HEK293 (cell line): ENCODE data around the gene AOC3.

Source experiments
- CTCF ChIA-PET: fragments of 350-600 bp; formaldehyde crosslinking; extraction: SDS; loops from one replicate; lab custom pipeline; 2021; ENCODE audit warnings: antibody characterized with exemption; lab: Yijun Ruan, JAX
- POLR2A ChIA-PET: fragments of 300-600 bp; formaldehyde crosslinking; extraction: SDS; loops from one replicate; lab custom pipeline; 2020; ENCODE audit warnings: antibody characterized with exemption, inconsistent platforms; lab: Yijun Ruan, JAX
- H3K27ac ChIP-seq: fragments of 200-500 bp; sonication (Bioruptor generic); 2 replicates; pipeline ENCODE4 v1.5.1; 2014; ENCODE audit warnings: low read depth, low read length, control low read depth, inconsistent platforms; ENCODE audit errors: extremely low read depth
- H3K36me3 ChIP-seq, 2 experiments: fragments of 200-500 bp in 1 of 2; sonication (Bioruptor generic) in 1 of 2; 1 replicate in 1 of 2; 2 replicates in 1 of 2; pipeline ENCODE4 v1.5.1; 2014 to 2017; ENCODE audit warnings: inconsistent platforms in 2 of 2, low read length in 2 of 2; ENCODE audit not compliant: control insufficient read depth in 2 of 2, insufficient read depth in 1 of 2
- H3K4me1 ChIP-seq: fragments of 200-500 bp; sonication (Bioruptor generic); 2 replicates; pipeline ENCODE4 v1.5.1; 2014; ENCODE audit warnings: mild to moderate bottlenecking, low read length, inconsistent platforms; ENCODE audit not compliant: control insufficient read depth, insufficient read depth
- H3K4me3 ChIP-seq: 2 replicates; pipeline ENCODE4 v1.5.1; 2011; ENCODE audit warnings: low read depth, mild to moderate bottlenecking, control low read depth, low read length, moderate library complexity
- H3K9me3 ChIP-seq: fragments of 200-500 bp; sonication (Bioruptor generic); 2 replicates; pipeline ENCODE4 v1.5.1; 2014; ENCODE audit warnings: low read depth, low read length, inconsistent platforms; ENCODE audit not compliant: control insufficient read depth, insufficient read depth
- CTCF ChIP-seq: fragments of 450-650 bp; formaldehyde crosslinking; IDR thresholded peaks from 2 replicates; pipeline ENCODE4 v1.5.1; 2016; ENCODE audit warnings: missing biosample characterization, missing genetic modification characterization
- GLI4 ChIP-seq: fragments of 450-650 bp; formaldehyde crosslinking; IDR thresholded peaks from 2 replicates; pipeline ENCODE4 v1.5.1; 2016; ENCODE audit warnings: missing biosample characterization, missing genetic modification characterization
- MEIS1 ChIP-seq: sonication (generic); formaldehyde crosslinking; IDR thresholded peaks from 2 replicates; pipeline ENCODE4 v1.8.1; 2022; ENCODE audit warnings: missing genetic modification reagents, mild to moderate bottlenecking, borderline replicate concordance
- SCRT2 ChIP-seq: fragments of 450-650 bp; formaldehyde crosslinking; IDR thresholded peaks from 2 replicates; pipeline ENCODE4 v1.5.1; 2016; ENCODE audit warnings: missing biosample characterization, missing genetic modification characterization
- YY1 ChIP-seq: fragments of 450-650 bp; formaldehyde crosslinking; IDR thresholded peaks from 2 replicates; pipeline ENCODE4 v1.5.1; 2018; ENCODE audit warnings: missing biosample characterization, missing genetic modification characterization
- ZNF10 ChIP-seq: fragments of 450-650 bp; formaldehyde crosslinking; IDR thresholded peaks from 2 replicates; pipeline ENCODE4 v1.5.1; 2017; ENCODE audit warnings: missing biosample characterization, missing genetic modification characterization
- ZNF175 ChIP-seq: fragments of 450-650 bp; formaldehyde crosslinking; IDR thresholded peaks from 2 replicates; pipeline ENCODE4 v1.5.1; 2016; ENCODE audit warnings: missing biosample characterization, missing genetic modification characterization
- ZNF221 ChIP-seq: fragments of 450-650 bp; formaldehyde crosslinking; IDR thresholded peaks from 2 replicates; pipeline ENCODE4 v1.5.1; 2017; ENCODE audit warnings: missing biosample characterization, missing genetic modification characterization, borderline replicate concordance
- ZNF223 ChIP-seq: fragments of 450-650 bp; formaldehyde crosslinking; IDR thresholded peaks from 2 replicates; pipeline ENCODE4 v1.5.1; 2016; ENCODE audit warnings: missing biosample characterization, missing genetic modification characterization
- ZNF280D ChIP-seq: fragments of 450-650 bp; formaldehyde crosslinking; IDR thresholded peaks from 2 replicates; pipeline ENCODE4 v1.5.1; 2016; ENCODE audit warnings: missing biosample characterization, missing genetic modification characterization
- ZNF362 ChIP-seq: fragments of 450-650 bp; formaldehyde crosslinking; IDR thresholded peaks from 2 replicates; pipeline ENCODE4 v1.5.1; 2016; ENCODE audit warnings: missing biosample characterization, missing genetic modification characterization
- ZNF544 ChIP-seq: fragments of 450-650 bp; formaldehyde crosslinking; IDR thresholded peaks from 2 replicates; pipeline ENCODE4 v1.5.0; 2017; ENCODE audit warnings: missing biosample characterization, missing genetic modification characterization
- ZNF701 ChIP-seq: fragments of 450-650 bp; formaldehyde crosslinking; IDR thresholded peaks from 2 replicates; pipeline ENCODE4 v1.5.1; 2016; ENCODE audit warnings: missing biosample characterization, missing genetic modification characterization
- ZNF837 ChIP-seq: fragments of 450-650 bp; formaldehyde crosslinking; IDR thresholded peaks from 2 replicates; pipeline ENCODE4 v1.5.1; 2016; ENCODE audit warnings: missing biosample characterization, missing genetic modification characterization
- TF ChIP-seq, protein P1 (sequence below): fragments of 450-650 bp; formaldehyde crosslinking; IDR thresholded peaks from 2 replicates; pipeline ENCODE4 v1.5.1; 2016; ENCODE audit warnings: missing biosample characterization, missing genetic modification characterization
- TF ChIP-seq, protein P2 (sequence below): fragments of 450-650 bp; formaldehyde crosslinking; IDR thresholded peaks from 2 replicates; pipeline ENCODE4 v1.5.1; 2016; ENCODE audit warnings: missing biosample characterization, missing genetic modification characterization
- TF ChIP-seq, protein P3 (sequence below): fragments of 450-650 bp; formaldehyde crosslinking; IDR thresholded peaks from 2 replicates; pipeline ENCODE4 v1.5.1; 2016; ENCODE audit warnings: missing biosample characterization, missing genetic modification characterization

Gene AOC3

DNA sequence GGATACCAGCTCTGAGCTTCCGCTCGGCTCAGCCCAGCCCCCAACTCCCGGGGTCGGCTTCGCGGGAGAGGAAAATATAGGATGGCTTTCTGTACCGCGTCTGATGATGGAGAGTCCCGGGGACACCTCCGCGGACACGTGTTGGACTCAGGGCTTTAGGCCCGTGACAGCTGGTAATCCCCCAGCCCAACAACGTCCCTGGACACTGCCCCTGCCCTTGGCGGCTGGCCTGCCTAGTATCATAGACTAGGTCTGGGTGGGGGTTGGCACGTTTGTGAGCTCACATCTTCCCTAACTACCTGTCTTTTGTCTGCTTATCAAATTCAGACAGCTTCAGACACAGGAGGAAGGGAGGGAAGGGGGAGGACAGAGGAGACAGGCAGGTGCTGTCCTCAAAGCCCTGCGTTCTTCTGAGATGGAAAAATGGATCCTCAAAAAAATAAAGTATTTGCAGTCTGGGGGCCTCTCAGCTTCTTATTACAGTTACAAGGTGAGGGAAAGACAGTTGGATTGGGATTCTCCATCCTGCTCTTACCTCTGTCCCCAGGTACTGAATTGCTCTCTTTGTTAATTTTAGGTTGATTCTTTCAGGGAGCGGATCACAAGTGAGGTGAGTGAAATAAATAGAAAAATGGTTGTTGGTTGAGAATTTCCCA is 17.1 kb upstream of the AOC3 start:
- POLR2A ChIA-PET, result interaction anchor here (0.6 to 3.3 kb wide), 16 partner anchors 9 to 603 kb away, joined by 3 to 35 read pairs (median 4); partner anchors contain the start of genes AOC2, BECN1, CCR10 and PSMC3IP
- peak overlapping the region; percentile 83 for H3K27ac ChIP-seq
- peak overlapping the region; percentile 86 for H3K4me3 ChIP-seq
- TF ChIP-seq SCRT2 (tag by site-specific recombination) (peak; percentile 74), YY1 (tag by site-specific recombination) (0 out of 2 replicates have a peak, but pooled peaks have one; percentile 9)
- TF ChIP-seq, protein P1, sequence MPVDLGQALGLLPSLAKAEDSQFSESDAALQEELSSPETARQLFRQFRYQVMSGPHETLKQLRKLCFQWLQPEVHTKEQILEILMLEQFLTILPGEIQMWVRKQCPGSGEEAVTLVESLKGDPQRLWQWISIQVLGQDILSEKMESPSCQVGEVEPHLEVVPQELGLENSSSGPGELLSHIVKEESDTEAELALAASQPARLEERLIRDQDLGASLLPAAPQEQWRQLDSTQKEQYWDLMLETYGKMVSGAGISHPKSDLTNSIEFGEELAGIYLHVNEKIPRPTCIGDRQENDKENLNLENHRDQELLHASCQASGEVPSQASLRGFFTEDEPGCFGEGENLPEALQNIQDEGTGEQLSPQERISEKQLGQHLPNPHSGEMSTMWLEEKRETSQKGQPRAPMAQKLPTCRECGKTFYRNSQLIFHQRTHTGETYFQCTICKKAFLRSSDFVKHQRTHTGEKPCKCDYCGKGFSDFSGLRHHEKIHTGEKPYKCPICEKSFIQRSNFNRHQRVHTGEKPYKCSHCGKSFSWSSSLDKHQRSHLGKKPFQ (tag by site-specific recombination), result no peak
- CTCF ChIA-PET, result interaction anchor here (0.5 to 6.4 kb wide), 10 partner anchors 9 to 504 kb away, joined by 3 to 52 read pairs (median 4); partner anchors contain the start of genes AOC2 and BECN1
- peaks cover 5% of the 10 kb centered on the region for H3K4me1 ChIP-seq
- H3K9me3 ChIP-seq, result no peaks in the 10 kb centered on the region
- H3K36me3 ChIP-seq, result peaks cover 43% of the 10 kb centered on the region in 2 experiments

DNA sequence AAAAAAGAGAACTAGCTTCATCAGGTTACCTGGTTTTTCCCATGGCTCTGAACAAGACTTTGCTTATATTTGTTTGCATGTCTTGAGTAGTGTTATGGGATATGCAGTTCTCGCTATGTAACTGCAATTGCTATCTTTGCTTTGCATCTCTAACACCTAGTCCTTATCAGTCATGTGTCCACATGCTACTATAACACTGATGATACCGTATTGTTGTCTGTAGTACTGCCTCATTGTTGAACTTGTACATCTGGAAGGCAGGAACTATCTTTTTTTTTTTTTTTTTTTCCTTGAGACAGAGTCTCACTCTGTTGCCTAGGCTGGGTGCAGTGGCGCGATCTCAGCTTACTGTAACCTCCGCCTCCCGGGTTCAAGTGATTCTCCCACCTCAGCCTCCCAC is 15.3 kb upstream of the AOC3 start:
- no peaks in the 10 kb centered on the region for H3K9me3 ChIP-seq
- peaks cover 59 to 61% of the 10 kb centered on the region in 2 experiments for H3K36me3 ChIP-seq
- H3K4me1 ChIP-seq, result peaks cover 5% of the 10 kb centered on the region
- no peak overlapping the region for H3K4me3 ChIP-seq
- CTCF ChIA-PET, result interaction anchor here (0.6 to 6.4 kb wide), 6 partner anchors 7 to 257 kb away, joined by 3 to 52 read pairs (median 4); partner anchors contain the start of genes AOC2, BECN1, RETREG3 and TUBG1
- 0 out of 2 replicates have a peak, but pooled peaks have one; percentile 15 for TF ChIP-seq ZNF280D
- TF ChIP-seq ZNF221 (tag by site-specific recombination), result no peak
- no peak for TF ChIP-seq ZNF837 (tag by site-specific recombination)
- TF ChIP-seq ZNF544, result no peak
- no peak for TF ChIP-seq CTCF
- no peak for TF ChIP-seq ZNF223
- no peak for TF ChIP-seq MEIS1 (CRISPR knock-in tag)
- TF ChIP-seq ZNF362 (tag by site-specific recombination), result peak; percentile 65; the same call in 1 of the 2 replicates
- no peak for TF ChIP-seq ZNF701
- TF ChIP-seq, protein P2, sequence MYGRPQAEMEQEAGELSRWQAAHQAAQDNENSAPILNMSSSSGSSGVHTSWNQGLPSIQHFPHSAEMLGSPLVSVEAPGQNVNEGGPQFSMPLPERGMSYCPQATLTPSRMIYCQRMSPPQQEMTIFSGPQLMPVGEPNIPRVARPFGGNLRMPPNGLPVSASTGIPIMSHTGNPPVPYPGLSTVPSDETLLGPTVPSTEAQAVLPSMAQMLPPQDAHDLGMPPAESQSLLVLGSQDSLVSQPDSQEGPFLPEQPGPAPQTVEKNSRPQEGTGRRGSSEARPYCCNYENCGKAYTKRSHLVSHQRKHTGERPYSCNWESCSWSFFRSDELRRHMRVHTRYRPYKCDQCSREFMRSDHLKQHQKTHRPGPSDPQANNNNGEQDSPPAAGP, result no peak
- TF ChIP-seq ZNF10, result 0 out of 2 replicates have a peak, but pooled peaks have one; percentile 15
- no peak for TF ChIP-seq ZNF175 (tag by site-specific recombination)
- TF ChIP-seq GLI4 (tag by site-specific recombination), result no peak
- TF ChIP-seq, protein P3, sequence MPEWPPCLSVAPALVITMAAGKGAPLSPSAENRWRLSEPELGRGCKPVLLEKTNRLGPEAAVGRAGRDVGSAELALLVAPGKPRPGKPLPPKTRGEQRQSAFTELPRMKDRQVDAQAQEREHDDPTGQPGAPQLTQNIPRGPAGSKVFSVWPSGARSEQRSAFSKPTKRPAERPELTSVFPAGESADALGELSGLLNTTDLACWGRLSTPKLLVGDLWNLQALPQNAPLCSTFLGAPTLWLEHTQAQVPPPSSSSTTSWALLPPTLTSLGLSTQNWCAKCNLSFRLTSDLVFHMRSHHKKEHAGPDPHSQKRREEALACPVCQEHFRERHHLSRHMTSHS, result no peak
- TF ChIP-seq, all 188 proteins: peak for 3
- no peak overlapping the region for H3K27ac ChIP-seq
- POLR2A ChIA-PET, result interaction anchor here (0.9 to 3.3 kb wide), 4 partner anchors 11 to 163 kb away, joined by 3 to 16 read pairs (median 4); partner anchors contain the start of genes BECN1 and RPL27
